Right lobe of liver (tissue), 4 donors: ENCODE measurements around the gene CEP170B.

ENCODE experiments used
- POLR2A ChIP-seq: fragments of 450-650 bp; IDR thresholded peaks from one replicate; pipeline ENCODE4 v1.6.1; 2017; ENCODE audit warnings: antibody characterized with exemption, mild to moderate bottlenecking
- TF ChIP-seq, protein P1 (sequence below), 4 donors: fragments of 200-600 bp in 3 of 4; fragments of 450-650 bp in 1 of 4; IDR thresholded peaks; one replicate each; pipeline versions ENCODE4 v1.5.1 to v1.8.0; 2016 to 2022; ENCODE audit warnings: antibody characterized with exemption in 4 of 4, mild to moderate bottlenecking in 2 of 4
- donor health status: DM: no; HTN: no; CAD: no.
- donor health status: DM: no; HTN: no; CAD: no.
- donor health status: DM: no; HTN: yes; CAD: no.

DNA sequence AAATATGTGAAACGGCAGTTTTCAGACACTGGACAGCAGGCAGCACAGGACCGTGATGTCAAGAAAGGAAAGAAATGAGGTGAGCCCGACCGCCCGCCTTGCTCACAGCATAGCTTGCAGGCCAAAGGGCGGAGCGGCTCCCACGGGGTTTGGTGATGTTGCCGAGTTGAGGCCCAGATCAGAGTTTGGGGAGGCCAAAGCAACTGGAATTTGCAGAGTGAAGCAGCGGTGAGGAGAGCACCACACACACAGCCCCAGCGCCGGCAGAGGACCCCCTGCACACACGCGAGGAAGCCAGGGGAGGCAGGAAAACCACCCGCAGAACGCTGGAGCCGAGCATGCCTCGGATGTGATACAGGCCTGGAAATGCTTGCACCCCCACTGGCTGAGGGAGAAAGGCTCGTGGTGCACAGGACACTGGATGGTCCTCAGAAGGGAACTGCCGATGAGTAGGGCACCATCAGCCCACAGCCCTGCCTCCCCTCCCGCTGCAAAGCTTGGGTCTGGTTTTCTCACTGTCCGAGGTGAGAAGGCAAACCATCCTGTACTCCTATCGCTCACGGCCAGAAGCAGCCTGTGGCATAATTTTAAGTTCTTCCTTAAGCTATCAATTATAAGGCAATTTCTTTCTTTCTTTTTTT lies 33.9 kb downstream of the CEP170B start:
- TF ChIP-seq, protein P1, sequence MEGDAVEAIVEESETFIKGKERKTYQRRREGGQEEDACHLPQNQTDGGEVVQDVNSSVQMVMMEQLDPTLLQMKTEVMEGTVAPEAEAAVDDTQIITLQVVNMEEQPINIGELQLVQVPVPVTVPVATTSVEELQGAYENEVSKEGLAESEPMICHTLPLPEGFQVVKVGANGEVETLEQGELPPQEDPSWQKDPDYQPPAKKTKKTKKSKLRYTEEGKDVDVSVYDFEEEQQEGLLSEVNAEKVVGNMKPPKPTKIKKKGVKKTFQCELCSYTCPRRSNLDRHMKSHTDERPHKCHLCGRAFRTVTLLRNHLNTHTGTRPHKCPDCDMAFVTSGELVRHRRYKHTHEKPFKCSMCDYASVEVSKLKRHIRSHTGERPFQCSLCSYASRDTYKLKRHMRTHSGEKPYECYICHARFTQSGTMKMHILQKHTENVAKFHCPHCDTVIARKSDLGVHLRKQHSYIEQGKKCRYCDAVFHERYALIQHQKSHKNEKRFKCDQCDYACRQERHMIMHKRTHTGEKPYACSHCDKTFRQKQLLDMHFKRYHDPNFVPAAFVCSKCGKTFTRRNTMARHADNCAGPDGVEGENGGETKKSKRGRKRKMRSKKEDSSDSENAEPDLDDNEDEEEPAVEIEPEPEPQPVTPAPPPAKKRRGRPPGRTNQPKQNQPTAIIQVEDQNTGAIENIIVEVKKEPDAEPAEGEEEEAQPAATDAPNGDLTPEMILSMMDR (IDR thresholded peaks at IDR 0.05) = no peak
- TF ChIP-seq POLR2A = no peak
